OCI-LY3 (cell line): ENCODE measurements around the gene CSNK1A1.

ENCODE experiments used
- EZH2phosphoT487 ChIP-seq: fragments of 200-600 bp; shearing (Covaris generic); IDR thresholded peaks from 2 replicates; pipeline ENCODE4 v1.6.1; 2018; ENCODE audit warnings: antibody characterized with exemption, mixed run types, low read depth
- TF ChIP-seq, protein P1 (sequence below): fragments of 200-600, 300-600 bp; sonication (generic); IDR thresholded peaks from 2 replicates; pipeline ENCODE4 v1.5.1; 2014; ENCODE audit warnings: antibody characterized with exemption, low read length, low read depth

DNA sequence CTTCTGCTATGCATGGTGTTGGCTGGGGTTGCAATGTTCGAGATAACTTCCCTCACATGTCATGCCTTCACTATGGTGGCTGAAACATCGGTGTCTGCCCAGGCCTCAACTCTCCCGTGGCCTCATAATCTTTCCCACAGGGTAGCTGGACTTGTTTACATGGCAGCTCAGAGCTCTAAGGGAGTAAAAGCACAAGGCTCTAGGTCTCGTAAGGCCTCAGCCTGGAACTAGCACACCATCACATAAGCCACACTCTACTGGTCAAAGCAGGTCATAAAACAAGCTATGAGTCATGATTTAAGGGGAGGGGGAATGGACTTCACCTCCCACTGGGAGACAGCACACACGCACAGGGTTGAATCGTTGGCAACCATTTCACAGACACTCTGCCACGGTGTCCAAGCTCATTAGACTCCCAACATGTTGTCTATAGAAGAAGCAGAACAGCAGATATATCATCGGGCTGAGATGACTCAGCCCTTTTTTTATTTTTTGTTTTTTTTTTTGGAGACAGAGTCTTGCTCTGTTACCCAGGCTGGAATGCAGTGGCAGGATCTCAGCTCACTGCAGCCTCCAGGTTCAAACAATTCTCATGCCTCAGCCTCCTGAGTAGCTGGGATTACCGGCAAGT, 105.4 kb downstream of the CSNK1A1 start:
- TF ChIP-seq, protein P1, sequence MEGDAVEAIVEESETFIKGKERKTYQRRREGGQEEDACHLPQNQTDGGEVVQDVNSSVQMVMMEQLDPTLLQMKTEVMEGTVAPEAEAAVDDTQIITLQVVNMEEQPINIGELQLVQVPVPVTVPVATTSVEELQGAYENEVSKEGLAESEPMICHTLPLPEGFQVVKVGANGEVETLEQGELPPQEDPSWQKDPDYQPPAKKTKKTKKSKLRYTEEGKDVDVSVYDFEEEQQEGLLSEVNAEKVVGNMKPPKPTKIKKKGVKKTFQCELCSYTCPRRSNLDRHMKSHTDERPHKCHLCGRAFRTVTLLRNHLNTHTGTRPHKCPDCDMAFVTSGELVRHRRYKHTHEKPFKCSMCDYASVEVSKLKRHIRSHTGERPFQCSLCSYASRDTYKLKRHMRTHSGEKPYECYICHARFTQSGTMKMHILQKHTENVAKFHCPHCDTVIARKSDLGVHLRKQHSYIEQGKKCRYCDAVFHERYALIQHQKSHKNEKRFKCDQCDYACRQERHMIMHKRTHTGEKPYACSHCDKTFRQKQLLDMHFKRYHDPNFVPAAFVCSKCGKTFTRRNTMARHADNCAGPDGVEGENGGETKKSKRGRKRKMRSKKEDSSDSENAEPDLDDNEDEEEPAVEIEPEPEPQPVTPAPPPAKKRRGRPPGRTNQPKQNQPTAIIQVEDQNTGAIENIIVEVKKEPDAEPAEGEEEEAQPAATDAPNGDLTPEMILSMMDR, result no peak
- TF ChIP-seq EZH2phosphoT487, result no peak
